LNCAP (cell line): ENCODE data around the gene MSI2.

ENCODE experiments used
- TF ChIP-seq, protein P1 (sequence below): fragments of 450-650 bp; IDR thresholded peaks from 2 replicates; pipeline ENCODE4 v1.5.1; 2017; ENCODE audit warnings: mild to moderate bottlenecking

The MSI2 gene

DNA sequence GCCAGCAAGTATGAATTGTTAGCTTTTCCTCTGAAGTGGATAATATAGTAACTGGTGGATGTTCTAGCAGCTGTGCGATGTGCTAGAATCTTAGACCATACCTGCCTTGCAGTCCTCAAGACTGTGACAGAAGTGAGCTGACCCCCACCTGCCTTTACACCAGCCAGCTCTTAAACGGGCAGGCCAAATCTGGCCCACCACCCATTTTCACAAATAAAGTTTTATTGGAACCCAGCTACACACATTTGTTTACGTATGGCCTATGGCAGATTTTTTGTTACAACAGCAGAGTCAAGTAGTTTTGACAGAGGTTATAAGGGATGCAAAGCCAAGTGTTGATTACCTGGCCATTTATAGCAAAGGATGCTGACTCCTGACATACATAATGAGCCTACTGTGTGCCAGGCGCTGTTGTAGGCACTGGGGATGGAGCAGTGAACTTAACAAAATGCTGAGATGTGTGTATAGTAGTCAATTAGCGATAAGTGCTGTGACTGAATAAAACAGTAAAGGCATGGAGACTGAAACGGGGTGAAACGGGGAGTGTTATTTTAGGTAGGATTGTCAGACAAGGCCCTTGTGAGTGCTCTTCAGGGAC is 79.0 kb downstream of the MSI2 start:
- TF ChIP-seq, protein P1, sequence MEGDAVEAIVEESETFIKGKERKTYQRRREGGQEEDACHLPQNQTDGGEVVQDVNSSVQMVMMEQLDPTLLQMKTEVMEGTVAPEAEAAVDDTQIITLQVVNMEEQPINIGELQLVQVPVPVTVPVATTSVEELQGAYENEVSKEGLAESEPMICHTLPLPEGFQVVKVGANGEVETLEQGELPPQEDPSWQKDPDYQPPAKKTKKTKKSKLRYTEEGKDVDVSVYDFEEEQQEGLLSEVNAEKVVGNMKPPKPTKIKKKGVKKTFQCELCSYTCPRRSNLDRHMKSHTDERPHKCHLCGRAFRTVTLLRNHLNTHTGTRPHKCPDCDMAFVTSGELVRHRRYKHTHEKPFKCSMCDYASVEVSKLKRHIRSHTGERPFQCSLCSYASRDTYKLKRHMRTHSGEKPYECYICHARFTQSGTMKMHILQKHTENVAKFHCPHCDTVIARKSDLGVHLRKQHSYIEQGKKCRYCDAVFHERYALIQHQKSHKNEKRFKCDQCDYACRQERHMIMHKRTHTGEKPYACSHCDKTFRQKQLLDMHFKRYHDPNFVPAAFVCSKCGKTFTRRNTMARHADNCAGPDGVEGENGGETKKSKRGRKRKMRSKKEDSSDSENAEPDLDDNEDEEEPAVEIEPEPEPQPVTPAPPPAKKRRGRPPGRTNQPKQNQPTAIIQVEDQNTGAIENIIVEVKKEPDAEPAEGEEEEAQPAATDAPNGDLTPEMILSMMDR: no peak

DNA sequence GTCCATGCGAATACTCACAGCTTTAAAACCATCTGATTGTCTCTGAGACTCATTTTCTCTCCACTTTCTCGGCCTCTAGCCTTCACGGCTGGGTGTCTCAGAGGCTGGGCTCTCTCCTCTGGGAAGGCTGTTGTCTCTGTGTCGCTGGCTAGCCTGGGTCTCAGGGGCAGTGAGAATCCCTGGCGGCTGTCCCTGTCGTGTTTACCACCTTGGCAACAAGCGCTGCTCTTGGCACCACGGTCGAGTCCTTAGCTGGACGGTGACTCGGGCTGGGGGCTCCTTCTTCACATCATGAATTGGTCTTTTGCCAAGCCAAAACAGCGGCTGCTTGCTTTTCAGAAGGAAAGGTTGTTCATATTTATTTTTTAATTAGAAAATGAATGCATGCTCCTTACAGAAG is 81.1 kb downstream of the MSI2 start:
- TF ChIP-seq, protein P1: no peak

DNA sequence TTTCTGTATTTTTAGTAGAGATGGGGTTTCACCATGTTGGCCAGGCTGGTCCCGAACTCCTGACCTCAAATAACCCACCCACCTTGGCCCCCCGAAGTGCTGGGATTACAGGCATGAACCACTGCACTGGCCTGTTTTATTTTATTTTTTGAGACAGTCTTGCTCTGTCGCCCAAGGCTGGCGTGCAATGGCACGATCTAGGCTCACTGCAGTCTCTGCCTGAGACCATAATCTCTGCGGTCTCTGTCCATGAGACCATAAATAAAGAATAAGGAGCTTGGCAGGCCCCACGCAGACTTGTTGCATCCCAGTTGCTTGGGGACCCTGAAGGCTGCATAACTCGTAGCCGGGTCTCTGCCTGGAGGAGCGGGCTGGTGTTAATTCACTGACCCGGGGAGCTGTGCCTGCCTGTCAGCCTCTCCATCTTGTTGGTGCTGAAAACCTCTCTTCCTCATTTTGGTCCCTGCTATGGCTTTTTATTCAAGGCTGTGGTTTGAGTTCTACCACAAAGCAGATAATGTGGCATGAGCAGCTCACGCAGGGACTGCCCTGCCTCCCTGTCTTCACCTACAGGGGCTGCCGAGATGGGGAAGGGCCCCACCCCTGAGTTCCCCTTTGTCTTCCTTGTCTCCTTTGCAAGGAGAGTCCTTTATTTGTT is 82.1 kb downstream of the MSI2 start:
- TF ChIP-seq, protein P1: no peak

DNA sequence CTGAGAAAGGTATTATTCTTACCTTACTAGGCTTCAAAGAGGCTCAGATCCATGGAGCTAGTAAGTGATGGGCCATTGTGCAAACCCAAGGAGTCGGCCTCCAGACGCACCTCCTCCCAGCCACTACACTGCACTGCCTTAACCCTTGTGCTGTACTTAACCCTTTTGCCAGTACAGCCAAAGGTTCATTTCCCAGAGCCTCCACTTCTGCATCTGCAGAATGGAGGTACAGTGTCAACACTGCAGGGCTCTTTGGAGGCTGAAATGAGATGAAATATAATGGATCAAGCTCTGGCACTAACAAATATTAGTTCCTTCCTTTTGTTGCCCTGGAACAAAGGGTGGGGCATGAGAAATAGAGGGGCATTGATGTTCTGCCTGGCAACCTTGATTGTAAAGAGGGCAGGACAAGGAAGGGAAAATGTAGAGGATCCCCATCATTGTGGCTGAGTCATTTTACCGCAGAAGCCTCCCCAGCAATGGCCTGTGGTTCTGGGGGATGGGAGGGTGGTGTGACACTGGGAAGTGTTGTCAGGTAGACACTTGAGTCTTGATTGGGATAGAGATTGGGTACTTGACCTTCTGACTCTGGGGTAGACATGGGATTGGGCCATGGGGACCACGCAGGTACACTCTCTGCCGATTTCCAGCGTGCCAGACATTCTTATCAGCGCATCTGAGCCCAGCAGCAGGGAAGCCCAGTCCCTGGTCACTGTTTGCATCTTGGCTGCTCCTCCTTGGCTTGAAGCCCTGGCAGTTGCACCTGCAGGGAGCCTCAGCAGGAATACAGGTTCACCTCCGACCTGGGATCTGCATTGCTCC is 84.0 kb downstream of the MSI2 start:
- TF ChIP-seq, protein P1: no peak

DNA sequence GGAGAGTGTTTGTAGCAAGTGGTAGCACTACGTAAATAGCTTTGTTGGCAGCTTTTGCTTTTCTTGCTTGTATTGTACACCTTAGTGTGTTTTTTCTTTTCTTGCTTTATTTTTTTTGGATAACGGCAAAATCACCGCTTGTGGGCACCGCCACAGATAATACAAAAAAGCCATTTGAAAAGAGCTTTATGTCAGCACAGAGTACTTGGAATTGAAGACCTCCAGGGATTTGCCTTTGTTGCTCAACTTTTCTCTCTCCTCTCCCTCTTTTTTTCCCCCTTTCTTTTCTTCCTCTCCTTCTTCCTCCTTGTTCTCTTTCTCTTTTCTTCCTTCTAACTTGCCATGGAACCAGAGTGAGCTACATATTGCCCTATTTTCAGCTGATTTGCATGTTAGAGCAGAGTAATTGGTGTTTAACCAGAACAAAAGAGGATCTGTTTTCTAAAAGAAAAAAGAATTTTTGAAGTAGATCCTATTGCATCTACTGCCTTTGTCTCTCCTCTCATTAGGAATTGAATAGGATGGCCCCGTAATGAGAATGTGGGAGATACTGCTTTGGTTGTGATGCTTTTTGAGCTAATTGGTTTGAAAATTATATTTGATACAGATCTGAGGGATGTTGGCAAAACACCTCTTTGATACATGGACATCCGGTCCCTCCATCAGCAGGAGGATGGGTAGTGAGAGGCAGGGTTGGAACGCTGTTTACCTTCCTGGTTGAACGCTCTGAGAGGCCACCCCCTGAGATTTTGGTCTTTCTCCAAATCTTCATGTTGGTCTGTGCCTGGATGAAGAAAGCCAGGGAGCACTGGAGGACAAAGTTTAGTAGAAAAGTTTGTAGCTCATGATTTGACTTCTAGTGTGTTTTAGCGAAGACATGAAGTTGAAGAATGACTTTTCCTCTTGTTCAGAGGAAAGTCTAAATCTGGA is 85.6 kb downstream of the MSI2 start:
- TF ChIP-seq, protein P1: no peak

DNA sequence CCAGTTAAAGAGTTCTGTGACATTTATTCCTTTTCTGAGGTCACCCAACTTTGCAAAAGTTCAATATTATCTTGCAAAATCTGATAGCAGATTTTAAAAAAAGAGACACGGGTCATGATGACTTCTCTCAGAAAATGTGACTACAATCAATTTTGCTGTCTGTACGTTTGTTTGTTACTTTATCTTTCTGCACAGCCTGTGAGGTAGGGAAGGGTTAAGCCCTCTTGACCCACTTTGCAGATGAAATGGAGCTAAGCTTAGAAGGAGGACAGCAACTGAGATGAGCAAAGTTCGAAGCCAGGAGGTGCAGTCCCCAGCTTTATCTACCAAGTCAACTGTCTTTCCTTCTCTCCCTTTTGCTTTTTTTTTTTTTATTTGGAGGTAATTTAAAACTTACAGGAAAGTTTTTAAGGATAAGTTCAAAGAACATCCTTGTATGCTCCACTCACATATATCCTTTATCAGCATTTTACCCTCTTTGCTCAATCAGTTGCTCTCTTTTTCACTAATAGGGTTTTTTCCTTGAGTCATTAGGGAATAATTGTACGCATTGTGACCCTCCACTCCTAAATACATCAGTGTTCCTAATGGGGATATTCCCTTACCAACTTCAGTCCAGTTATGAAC is 86.8 kb downstream of the MSI2 start:
- TF ChIP-seq, protein P1: no peak
